Retina (tissue), 1 donor: ENCODE measurements around the gene IKBKE.

Source experiments
- DNase-seq: peaks from one replicate; pipeline ENCODE4 v3.0.0-alpha.2; 2016

IKBKE gene

GRCh38 chr1:206498685-206499084 is 28.4 kb downstream of the IKBKE start:
- DNase-seq: no peak

GRCh38 chr1:206500046-206500445 is 29.8 kb downstream of the IKBKE start:
- DNase-seq: no peak

GRCh38 chr1:206501881-206502280 is 31.6 kb downstream of the IKBKE start:
- no peak for DNase-seq

- DNase-seq: no peak
These were observed 32.1 kb downstream of the IKBKE start for GRCh38 chr1:206502403-206502802.

GRCh38 chr1:206502812-206503211 is 32.5 kb downstream of the IKBKE start:
- DNase-seq: no peak

DNA sequence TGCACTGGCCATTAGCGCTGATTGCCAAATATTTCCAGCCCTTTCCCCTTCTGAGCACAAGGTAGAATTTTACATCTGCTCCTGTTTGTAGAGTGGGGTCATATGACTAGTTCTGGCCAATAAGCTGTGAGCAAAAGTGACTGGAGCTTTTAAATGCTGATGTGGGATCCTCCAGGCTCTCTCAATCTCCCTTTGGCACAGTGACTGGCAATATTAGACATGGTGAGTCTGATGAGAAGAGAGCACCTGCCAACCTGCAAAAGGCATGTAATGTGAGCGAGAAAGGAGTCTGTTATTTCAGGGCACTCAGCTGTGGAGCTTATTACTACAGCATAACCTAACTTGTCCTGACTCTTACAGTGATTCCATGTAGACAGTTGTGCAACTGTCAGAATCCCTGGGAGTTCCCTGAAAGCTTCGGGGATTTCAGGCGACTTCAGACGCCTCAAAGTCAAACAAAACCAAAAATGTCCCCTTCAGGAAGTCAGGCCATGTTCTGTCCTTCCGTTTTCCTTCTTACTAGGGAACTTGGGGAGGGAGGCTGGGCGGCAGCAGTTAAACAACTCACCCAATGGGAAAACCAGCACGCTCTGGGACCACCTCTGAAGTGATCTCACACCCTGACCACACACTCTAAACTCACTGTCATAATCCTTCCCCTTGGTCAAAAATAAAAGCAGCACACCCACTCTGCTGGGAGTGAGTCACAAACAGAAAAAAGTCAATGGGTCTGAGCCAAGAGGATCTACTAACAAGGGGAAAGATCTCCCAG is 33.5 kb downstream of the IKBKE start:
- DNase-seq: no peak

GRCh38 chr1:206504363-206504713 is 34.1 kb downstream of the IKBKE start:
- no peak for DNase-seq

- no peak for DNase-seq
These were observed 35.6 kb downstream of the IKBKE start for GRCh38 chr1:206505702-206506355.

GRCh38 chr1:206506405-206507283 is 36.4 kb downstream of the IKBKE start:
- DNase-seq: no peak

DNA sequence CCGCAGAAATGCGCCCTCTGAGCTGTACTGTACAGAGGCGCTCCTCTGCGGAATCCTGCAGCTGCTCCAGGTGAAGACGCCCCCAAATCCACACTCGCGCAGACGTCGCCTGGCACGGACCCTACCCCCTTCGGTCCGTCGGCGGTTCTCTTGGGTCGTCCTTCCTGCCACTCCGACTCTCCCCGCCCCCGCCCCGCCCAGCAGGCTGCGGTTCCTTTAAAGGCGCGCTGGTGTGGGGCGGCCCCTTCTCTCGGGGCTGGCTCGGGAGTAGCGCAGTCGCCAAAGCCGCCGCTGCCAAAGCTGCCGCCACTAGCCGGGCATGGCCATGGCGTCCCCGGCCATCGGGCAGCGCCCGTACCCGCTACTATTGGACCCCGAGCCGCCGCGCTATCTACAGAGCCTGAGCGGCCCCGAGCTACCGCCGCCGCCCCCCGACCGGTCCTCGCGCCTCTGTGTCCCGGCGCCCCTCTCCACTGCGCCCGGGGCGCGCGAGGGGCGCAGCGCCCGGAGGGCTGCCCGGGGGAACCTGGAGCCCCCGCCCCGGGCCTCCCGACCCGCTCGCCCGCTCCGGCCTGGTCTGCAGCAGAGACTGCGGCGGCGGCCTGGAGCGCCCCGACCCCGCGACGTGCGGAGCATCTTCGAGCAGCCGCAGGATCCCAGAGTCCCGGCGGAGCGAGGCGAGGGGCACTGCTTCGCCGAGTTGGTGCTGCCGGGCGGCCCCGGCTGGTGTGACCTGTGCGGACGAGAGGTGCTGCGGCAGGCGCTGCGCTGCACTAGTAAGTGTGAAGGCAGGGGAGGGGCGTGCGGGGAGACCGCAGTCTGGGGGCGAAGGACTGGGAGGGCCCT is 37.2 kb downstream of the IKBKE start, which contains the start of gene RASSF5:
RASSF5 (plus strand) TSS at position 248 of the 846 bp plus-strand sequence; CDS start at position 320, 72 bp downstream.
- DNase-seq: peak; percentile 76

DNA sequence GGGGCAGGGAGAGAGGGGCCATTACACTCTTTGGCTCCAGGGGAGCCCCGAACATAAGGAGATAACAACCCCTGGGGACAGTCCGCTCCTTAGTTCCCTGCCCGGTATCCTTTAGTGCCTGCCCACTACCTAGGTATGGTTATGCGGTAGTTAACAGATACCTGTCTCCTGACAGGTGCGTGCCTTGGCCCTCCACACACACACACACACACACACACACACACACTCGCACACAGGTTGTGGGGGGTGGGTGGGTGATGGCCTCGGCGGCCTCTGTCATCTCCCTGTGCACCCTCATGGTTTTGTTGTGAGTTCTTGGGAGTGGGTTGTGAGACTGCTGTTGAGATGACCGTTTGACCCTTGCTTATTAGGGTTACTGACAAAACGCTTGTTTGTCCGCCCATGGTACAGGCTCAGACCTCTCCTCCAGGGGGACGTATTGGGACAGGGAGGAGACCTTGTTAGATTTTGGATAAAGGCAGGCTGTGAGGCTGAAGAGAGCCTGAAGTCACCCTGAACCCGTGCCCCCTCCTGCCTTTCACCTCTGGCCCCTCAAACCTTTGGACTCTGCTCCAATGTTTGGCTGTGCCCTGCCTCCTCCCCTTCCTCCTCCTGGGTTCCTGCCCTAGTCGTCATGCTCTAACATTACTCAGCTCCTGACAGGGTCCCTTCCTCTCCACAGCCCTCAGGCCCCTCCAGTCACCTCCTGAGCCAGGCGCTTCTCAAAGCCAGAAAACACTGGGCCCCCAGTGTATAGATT is 38.0 kb downstream of the IKBKE start:
- DNase-seq: no peak

DNA sequence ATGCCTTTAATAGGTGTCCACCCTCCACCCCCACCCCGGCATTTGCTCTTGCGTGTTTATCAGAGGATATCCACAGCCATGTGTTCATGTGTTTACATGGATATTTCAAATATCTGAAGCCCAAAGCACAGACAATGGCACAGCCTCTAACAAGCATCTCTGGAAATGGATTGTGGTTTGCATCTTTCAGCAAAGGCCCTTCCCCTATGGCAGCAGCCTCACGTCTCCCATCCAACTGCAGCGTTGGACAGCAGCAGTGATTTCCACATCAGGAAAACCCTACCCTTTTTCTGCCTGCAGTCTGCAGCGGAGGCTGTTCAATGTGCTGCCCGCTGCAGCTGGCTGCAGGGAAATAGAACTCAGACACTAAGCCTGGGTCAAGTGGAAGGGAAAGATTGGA is 38.7 kb downstream of the IKBKE start:
- peak; percentile 29 for DNase-seq

- DNase-seq: no peak
These were observed 39.5 kb downstream of the IKBKE start for GRCh38 chr1:206509612-206510257.

DNA sequence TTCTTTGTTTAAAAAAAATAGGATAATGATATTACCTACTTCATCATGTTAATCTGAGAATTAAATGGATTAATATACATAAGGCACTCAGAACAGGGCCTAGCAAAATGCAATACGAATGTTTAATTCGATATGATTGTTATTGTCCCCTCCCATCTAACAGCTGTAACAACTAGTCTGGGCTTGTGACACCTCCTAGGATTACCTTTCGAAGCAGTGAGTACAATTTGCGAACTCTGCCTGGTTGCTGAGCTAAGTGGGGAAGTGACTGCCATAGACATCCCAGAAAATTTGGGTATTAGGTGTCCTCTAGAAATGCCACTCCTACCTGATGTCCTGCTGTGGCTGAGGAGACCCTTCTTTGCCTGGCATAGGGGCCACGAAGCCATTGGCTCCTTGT is 40.1 kb downstream of the IKBKE start:
- DNase-seq: no peak

DNA sequence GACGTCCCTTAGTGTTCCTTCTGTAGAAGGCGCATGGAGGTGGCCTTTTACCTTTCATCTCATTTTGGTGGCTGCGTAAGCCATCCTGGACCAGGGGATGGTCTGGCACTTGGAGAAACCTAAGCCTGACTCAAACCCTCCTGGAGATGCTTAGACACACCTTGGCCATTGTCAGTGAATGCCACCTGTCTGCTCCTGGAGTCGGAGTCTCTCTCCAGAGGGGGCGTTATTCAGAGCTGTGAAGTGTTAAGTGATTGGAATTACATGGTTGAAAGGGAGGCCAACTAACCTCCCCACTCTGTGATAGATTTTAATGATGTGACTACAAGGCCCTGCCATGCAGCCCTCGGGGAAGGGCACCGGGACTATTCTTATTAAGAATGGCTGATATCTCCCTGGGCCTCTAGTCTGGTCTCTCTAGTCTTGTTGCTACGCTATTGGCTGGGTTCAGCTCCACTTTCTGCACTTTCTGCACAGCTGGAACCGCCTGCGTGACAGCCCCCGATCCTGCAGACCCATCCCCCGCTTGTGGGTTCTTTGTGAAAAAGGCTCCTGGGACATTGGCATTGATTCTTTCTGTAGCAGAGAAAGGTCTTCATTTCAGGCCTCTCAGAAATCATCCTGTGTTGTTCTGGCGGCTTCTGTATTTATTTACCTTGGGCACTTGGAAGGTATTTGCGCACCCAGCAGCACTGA is 41.2 kb downstream of the IKBKE start:
- DNase-seq: peak; percentile 61

DNA sequence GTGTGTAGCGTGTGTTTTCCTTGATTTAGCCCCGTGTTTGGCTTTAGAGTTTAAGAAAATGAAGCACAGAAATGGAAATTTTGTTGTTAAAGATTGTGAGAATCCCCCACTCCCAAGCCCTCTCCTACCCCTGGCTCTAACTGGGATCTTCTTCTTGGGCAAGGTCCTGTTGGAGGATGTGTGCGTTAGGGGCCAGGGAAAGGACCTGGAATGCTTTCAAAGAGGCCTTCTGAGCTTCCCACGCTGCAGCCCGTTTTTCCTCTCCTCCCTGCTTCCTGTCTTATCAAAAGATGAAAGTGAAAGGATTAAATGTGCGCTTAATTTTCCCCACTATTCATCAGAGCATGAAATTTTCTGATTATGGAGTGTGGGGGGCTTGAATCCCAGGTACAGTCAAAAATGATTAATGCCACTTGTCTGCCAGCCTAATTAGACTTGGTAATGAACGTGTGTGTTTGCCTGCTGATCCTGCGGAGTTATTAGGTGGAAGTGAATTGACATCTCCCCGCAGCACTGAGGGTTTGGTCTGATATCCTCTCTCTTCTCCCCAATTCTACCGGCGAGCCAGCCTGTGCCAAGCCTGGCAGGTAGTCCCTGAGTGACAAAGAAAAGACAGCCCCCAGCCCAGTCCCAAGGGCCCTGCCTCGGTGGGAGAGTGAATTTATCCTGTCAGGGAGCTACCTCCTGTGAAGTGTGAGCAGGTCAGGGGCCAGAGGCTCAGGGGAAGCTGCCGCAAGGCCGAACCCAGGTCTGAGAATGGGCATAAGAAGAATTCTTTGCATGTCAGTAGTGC is 42.0 kb downstream of the IKBKE start:
- DNase-seq: peak; percentile 38

DNA sequence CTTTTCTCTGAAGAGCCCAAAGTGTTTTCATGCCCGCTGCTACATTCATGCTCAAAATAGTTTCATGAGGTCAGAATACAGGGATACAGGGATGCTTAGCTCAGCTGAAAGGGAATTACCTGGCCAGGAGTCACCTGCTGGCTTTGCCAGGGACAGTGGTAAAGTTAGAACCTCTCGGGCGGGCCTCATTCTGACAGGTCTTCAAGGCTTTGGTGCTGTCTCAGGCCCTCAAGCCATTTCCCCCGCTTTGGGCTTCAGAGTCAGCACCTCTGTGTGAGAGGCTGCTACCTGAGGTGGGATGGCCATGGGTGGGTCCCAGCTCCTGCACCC is 42.5 kb downstream of the IKBKE start:
- DNase-seq: no peak

- DNase-seq: no peak
These were observed 43.2 kb downstream of the IKBKE start for GRCh38 chr1:206513312-206514111.

DNA sequence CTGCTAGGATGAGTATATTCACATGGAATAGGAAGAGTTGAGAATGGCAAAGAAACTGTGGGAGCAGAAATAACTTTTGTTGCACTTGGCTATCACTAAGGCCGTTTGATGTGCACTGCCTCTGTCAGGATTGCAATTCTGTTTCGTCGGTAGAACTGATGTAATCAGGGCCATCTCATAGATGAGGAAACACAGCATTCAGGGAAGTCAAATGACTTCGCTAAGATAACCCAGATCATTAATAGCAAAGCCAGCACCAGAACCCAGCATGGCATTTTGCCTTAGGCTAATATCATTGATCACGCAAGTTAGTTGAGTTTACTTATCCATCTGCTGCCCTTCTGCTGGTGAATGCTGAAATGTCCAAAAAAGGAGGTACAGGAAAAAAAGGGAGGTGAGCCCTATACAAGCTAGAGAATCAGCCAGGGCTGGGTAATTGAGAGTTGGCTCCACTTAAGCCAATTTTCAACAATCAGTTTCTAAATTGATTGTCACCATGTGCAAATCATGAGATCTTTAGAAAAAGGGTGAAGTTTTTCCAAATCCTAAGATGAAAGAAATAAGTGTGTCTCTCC is 44.6 kb downstream of the IKBKE start:
- no peak for DNase-seq
